GM12875 (cell line): ENCODE measurements around the gene TDRD15.

ENCODE experiments used
- H3K4me3 ChIP-seq: one replicate; pipeline ENCODE4 v1.5.1; 2011; ENCODE audit warnings: low read depth, low read length, control low read depth
- CTCF ChIP-seq: IDR thresholded peaks from 2 replicates; pipeline ENCODE4 v1.5.1; 2011; ENCODE audit warnings: low read depth, mild to moderate bottlenecking, control low read depth, inconsistent platforms, low read length, moderate library complexity, borderline replicate concordance; ENCODE audit not compliant: insufficient read depth

TDRD15 gene

GRCh38 chr2:21104030-21104660 lies 19.6 kb upstream of the TDRD15 start:
- no peak overlapping the region for H3K4me3 ChIP-seq
- no peak for TF ChIP-seq CTCF

- H3K4me3 ChIP-seq, result no peak overlapping the region
- TF ChIP-seq CTCF, result no peak
Measured at GRCh38 chr2:21111012-21111411, 12.8 kb upstream of the TDRD15 start.

- no peak for TF ChIP-seq CTCF
- H3K4me3 ChIP-seq, result no peak overlapping the region
Measured at GRCh38 chr2:21117688-21118087, 6.1 kb upstream of the TDRD15 start.

GRCh38 chr2:21118302-21118920 lies 5.4 kb upstream of the TDRD15 start:
- TF ChIP-seq CTCF, result peak; percentile 40; the same call in 1 of the 2 replicates
- H3K4me3 ChIP-seq, result no peak overlapping the region

GRCh38 chr2:21131861-21132260 lies 8.1 kb downstream of the TDRD15 start:
- no peak overlapping the region for H3K4me3 ChIP-seq
- TF ChIP-seq CTCF, result no peak

- TF ChIP-seq CTCF, result no peak
- H3K4me3 ChIP-seq, result no peak overlapping the region
Measured at GRCh38 chr2:21135585-21135984, 11.8 kb downstream of the TDRD15 start.

GRCh38 chr2:21142149-21142548 lies 18.4 kb downstream of the TDRD15 start:
- no peak overlapping the region for H3K4me3 ChIP-seq
- no peak for TF ChIP-seq CTCF
